IPS-15b (cell line): Measurements from ENCODE around the gene FCGR2B.
A peak's percentile ranks its signal among the peaks of the same experiment; 100 is the strongest.
"Not testable (repeated sequence)": the region's sequence is repeated elsewhere in the genome, so short reads cannot be mapped to it uniquely, and the experiment has no call there.

Source experiments
- H3K27me3 ChIP-seq: one replicate; pipeline ENCODE4 v1.6.1; 2013; ENCODE audit warnings: low read length; ENCODE audit not compliant: control insufficient read depth, insufficient read depth
- H3K36me3 ChIP-seq: one replicate; pipeline ENCODE4 v1.6.1; 2013; ENCODE audit warnings: low read length; ENCODE audit not compliant: control insufficient read depth, insufficient read depth
- H3K4me1 ChIP-seq: one replicate; pipeline ENCODE4 v1.6.1; 2013; ENCODE audit warnings: mild to moderate bottlenecking, low read length; ENCODE audit not compliant: control insufficient read depth, insufficient read depth
- H3K4me3 ChIP-seq: one replicate; pipeline ENCODE4 v1.5.1; 2013; ENCODE audit warnings: low read depth, low read length
- H3K9ac ChIP-seq: one replicate; pipeline ENCODE4 v1.6.1; 2013; ENCODE audit warnings: low read depth, mild to moderate bottlenecking, low read length
- H3K9me3 ChIP-seq: one replicate; pipeline ENCODE4 v1.6.1; 2013; ENCODE audit warnings: mild to moderate bottlenecking, low read length; ENCODE audit not compliant: control insufficient read depth, insufficient read depth

The FCGR2B gene

DNA sequence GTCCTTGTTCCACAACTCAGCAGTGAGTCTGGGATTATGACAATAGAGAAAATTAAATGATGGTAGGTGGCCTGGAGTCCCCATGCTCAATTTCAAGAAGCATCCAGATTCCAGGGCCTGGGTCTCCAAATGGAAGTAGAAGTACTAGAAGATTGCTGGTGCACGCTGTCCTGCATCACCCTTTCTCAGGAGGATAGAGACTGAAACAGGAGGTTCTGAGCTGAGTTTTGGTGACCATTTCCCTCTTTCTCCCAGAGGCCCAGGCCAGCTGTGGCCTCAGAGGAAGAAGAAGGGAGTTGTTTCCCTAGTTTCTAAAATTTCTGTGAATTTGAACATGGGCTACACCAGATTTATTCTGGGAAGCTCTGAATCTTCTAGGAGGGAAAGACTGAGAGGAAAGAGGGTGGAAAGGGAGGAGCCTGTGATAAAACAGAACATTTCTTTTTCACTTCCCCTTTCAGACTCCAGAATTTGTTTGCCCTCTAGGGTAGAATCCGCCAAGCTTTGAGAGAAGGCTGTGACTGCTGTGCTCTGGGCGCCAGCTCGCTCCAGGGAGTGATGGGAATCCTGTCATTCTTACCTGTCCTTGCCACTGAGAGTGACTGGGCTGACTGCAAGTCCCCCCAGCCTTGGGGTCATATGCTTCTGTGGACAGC, at the start of gene FCGR2B:
Gene FCGR2B (plus strand): TSS at position 460 of the 656 bp plus-strand sequence. CDS start 99 bp downstream, at position 559.
- H3K9ac ChIP-seq, H3K9me3 ChIP-seq, H3K36me3 ChIP-seq, H3K27me3 ChIP-seq, H3K4me3 ChIP-seq, H3K4me1 ChIP-seq: not testable (repeated sequence)

DNA sequence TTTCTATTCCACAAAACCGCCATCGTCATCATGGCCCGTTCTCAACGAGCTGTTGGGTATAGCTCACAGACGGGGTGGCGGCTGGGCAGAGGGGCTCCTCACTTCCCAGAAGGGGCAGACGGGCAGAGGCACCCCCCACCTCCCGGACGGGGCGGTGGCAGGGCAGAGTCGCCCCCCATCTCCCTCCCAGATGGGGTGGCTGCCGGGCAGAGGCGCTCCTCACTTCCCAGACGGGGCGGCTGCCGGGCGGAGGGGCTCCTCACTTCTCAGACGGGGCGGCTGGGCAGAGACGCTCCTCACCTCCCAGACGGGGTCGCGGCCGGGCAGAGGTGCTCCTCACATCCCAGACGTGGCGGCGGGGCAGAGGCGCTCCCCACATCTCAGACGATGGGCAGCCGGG, 46.5 kb upstream of the FCGR2B start:
- H3K36me3 ChIP-seq, H3K4me3 ChIP-seq, H3K4me1 ChIP-seq, H3K9ac ChIP-seq, H3K9me3 ChIP-seq, H3K27me3 ChIP-seq: not testable (repeated sequence)

DNA sequence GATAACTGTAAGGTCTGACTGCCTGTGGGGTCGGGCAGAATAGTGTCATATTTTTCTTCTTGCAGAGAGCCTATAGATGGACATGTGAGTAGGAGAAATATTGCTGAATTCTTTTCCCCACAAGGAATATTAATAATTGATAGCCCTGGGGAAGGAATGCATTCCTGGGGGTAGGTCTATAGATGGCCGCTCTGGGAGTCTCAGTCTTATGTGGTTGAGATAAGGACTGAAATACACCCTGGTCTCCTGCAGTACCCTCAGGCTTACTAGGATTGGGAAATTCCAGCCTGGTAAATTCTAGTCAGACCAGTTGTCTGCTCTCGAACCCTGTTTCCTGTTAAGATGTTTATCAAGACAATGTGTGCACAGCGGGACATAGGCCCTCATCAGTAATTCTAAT, 44.4 kb upstream of the FCGR2B start:
- H3K9ac ChIP-seq, H3K9me3 ChIP-seq, H3K36me3 ChIP-seq, H3K27me3 ChIP-seq, H3K4me1 ChIP-seq, H3K4me3 ChIP-seq: not testable (repeated sequence)

DNA sequence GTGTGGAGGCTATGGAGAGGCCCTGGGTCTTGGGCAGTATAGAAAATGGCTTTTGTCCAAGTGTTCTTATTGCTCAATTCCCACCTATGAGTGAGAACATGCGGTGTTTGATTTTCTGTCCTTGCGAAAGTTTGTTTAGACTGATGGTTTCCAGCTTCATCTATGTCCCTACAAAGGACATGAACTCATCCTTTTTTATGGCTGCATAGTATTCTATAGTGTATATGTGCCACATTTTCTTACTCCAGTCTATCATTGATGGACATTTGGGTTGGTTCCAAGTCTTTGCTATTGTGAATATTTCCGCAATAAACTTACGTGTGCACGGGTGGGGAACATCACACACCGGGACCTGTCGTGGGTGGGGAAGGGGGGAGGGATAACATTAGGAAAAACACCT, 42.5 kb upstream of the FCGR2B start:
- H3K36me3 ChIP-seq, H3K9ac ChIP-seq, H3K4me1 ChIP-seq, H3K9me3 ChIP-seq, H3K27me3 ChIP-seq, H3K4me3 ChIP-seq: not testable (repeated sequence)

DNA sequence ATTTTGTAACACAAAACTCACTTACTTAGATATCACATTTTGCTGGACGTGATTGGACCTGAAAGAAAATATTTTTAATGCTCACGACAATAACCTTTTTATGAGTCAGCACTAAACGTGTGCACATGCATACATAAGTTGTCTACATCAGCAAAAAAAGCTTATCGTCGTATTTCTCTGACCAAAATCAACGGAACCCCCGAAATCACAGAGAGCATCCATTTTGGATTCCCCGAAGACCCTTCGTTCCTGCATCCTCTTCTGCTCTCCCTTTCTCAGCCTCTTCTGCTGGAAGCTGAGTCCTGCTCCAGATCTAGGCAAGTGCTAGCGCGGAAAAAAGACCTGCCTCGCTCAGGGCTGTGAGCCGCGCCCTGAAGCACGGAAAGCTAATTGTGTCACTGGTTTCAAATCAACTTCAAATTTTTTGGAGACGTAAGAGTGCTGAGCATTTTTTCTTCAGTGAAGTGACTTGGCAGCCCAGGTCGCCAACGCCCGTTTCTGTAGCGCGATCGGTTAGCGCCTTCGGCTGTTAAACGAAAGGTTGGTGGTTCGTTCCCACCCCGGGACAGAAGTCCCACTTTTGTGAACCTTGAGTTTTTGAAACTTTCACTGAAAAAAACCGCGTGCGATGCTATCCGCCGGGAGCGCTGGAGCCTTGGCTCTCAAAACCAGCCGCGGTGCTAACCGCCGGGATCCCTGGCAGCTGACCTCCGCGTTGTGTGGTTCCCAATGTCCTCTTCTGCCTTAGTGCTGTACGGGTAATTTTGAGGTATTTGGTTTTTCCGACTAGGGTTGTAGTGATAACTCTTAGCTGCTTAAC, 41.6 kb upstream of the FCGR2B start:
- peak overlapping the region; percentile 88 for H3K9ac ChIP-seq
- peak overlapping the region; percentile 71 for H3K4me3 ChIP-seq
- not testable (repeated sequence) for H3K36me3 ChIP-seq

DNA sequence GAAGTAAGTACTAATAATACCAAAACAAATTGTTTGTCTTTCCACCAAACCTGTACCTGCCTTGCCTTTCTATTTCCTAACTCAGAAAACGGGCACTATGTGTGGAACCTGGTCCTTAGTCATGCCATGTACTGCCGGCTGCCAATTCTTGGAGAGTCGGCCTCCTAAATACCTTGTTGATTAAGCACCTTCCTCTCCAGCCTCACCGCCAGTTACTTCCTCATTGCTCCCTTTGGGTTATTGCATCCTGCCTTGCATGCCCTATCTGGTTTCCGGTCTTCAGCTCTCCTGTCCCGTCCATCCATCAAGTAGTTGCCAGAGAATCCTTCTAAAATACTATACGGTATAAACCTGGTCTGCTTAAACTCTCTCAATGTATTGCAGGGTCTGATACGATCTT, 40.9 kb upstream of the FCGR2B start:
- H3K4me3 ChIP-seq = peak overlapping the region; percentile 30
- not testable (repeated sequence) for H3K27me3 ChIP-seq, H3K4me1 ChIP-seq, H3K9me3 ChIP-seq, H3K36me3 ChIP-seq, H3K9ac ChIP-seq

More for the DNA sequence above, 41.6 kb upstream of the FCGR2B start:
- not testable (repeated sequence) for H3K4me1 ChIP-seq, H3K27me3 ChIP-seq, H3K9me3 ChIP-seq

DNA sequence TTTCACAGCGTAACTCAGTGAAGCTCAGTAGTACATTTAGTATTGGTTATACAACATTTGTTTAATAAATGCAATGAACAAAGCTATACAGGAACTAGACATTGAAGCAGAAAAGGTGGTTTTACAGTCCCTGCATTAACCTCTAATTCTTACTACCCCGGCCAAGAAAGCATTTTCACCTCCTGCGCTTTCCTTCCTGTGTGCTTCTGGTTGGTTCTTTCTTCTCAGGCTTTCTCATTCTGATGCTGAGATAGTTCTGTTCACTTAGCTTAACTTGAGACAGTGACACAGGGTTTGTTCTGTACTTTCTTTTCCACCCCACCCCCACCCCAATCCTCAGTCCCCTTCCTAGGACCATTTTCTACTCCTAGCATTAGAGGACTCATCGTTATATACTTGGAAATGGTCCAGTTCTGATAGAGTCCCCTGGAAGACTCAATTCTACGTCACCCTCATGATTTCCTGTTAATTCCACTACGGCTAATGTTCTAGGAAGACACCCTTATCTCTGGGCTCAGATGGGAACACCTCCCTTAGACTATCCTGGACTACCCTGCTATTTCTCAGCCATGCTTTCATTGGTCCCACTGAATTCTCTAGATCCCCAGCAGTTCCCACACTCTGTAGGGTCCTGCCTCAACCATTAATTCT, 39.4 kb upstream of the FCGR2B start:
- H3K27me3 ChIP-seq, H3K4me1 ChIP-seq, H3K36me3 ChIP-seq, H3K9ac ChIP-seq, H3K9me3 ChIP-seq, H3K4me3 ChIP-seq: not testable (repeated sequence)

DNA sequence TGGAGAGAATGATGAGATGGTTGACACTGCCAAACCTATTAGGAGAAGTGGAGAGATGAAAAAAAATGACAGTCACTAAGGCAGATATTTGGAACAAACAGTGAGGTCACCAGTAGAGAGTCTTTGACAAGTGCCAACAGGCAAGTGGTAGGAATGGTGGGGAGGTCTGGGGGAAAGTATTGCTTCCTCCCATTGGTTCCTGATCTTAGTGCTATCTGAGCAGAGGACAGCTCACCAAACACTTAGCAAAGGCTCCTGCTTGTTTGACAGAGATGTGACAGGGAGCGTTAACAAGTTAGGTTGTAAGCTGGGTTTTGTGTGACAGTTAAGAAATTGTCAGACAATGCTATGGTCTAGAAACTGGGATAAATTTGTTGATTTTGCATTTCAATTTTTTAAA, 38.3 kb upstream of the FCGR2B start:
- H3K4me3 ChIP-seq, H3K36me3 ChIP-seq, H3K27me3 ChIP-seq, H3K9me3 ChIP-seq, H3K9ac ChIP-seq, H3K4me1 ChIP-seq: not testable (repeated sequence)

DNA sequence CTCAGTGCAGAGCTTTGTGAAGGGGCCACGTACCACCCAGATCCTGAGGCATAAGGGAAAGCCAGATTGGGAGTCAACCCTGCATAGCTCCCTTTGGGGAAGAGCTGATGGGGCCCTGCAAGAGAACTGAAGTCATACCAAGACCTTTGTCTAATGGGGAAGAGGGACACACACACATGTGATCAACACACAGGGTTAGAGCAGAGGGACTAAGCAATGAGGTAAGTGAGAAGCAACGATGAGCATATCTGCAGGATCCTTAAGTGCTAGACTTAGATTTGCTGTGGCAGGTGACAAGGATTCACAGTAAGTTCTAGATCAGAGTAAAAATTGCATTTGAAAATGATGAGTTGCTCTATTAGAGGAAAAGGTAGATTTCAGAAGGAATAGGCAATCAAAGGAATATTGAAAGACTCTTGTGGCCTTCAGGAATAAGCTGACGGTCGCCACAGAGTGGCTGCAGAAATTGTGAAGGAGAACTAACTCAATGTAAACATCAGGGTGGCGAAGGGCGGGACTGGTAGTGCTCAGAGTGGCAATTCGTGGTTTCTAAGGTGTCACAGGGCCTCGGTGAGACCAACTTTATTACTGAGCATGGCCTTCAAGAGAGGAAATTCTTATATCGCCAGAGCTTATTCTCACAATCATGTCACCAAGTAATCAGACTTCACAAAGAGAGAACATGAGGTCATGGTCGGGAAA, 36.3 kb upstream of the FCGR2B start:
- H3K36me3 ChIP-seq, H3K9me3 ChIP-seq, H3K4me3 ChIP-seq, H3K27me3 ChIP-seq, H3K4me1 ChIP-seq, H3K9ac ChIP-seq: not testable (repeated sequence)

DNA sequence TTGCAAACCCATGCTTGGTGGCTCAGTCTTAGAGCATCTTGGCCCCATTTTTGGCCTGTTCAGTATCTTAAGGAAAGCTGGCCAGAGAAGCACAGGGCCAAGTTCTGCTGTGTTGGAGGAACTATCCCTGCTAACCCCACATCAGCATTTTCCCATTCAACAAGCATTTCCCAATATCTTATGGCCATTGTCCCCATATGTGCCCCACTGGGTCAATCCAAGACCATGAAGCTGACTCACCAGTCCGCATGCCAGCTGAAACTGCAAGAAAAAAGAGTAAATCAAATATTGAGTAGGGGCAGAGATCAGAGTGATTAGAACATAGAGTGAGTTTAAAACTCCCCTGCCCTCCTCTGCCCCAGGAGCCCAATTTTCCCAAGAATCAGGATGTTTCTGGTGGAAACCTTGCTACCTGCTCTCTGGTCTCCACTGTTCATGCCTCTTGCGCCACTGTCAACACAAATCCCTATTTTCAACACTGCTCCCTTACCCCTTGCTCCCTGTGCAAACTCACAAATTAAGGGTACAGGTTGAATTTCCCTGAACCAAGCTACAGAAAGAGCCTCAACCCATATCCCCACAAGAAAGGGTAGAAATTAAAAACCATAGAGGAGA, 32.7 kb upstream of the FCGR2B start:
- H3K9me3 ChIP-seq, H3K4me3 ChIP-seq, H3K27me3 ChIP-seq, H3K4me1 ChIP-seq, H3K36me3 ChIP-seq, H3K9ac ChIP-seq: not testable (repeated sequence)

DNA sequence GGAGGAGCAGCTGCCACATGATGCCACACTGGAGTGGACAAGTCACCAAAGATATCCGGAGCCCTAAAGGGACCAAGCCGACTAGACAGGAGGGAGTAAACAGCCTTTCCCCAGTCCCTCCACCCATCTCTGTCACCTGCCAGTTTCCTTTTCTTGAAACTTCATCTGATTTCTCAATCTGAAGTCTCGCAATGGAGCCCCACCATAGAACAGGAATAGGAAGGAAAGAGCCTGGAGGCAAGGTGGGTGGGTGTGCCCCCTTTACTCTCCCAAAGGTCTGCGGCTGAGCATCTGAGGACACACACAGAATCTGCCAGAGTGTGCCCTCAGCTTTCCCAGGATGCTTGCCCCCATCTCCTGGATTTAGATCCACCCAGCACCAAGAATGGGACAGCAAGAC, 31.9 kb upstream of the FCGR2B start, which contains the start of gene FCGR3B:
Gene FCGR3B (minus strand): TSS at position 101 of the 400 bp plus-strand sequence. CDS start 82 bp downstream, at position 19.
- Histone ChIP-seq H3K9me3 (no peaks in the 10 kb centered on the region), H3K9ac (no peak within 1 kb of the TSS), H3K4me3 (no peak within 1 kb of the TSS), H3K27me3 (no peaks in the 10 kb centered on the region), H3K4me1 (no peaks in the 10 kb centered on the region), H3K36me3 (no peaks in the 10 kb centered on the region)
